ENCODE results near the gene EVX1.

DNA sequence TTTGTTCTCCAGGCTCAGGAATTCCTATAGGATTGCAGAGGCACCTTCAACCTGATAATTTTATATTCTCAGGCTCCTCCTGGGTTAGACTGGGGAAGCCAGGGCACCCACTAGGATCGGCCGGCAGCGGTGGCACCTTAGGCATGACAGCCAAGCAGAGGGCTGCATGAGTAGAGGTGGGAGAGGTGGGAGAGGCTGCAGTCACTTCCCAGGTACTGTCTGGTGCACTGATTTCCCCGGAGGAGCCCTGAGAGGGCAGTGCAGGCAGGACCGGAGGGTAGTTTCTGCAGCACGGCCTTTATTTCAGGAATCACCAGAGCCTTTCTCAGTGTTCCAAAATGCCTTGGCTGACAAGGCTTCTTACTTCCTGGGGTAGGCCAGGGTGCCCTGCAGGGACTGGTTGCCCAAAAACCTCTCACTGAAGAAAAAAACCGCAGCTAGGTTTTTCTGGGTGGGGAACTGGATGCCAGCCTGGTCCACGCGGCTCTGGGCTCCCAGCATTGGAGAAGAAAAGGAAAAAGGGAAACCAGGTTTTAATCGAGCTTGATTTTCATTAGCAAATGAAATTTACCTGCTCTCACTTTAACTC, 39.1 kb upstream of the EVX1 start:
- TF ChIP-seq, protein P1, sequence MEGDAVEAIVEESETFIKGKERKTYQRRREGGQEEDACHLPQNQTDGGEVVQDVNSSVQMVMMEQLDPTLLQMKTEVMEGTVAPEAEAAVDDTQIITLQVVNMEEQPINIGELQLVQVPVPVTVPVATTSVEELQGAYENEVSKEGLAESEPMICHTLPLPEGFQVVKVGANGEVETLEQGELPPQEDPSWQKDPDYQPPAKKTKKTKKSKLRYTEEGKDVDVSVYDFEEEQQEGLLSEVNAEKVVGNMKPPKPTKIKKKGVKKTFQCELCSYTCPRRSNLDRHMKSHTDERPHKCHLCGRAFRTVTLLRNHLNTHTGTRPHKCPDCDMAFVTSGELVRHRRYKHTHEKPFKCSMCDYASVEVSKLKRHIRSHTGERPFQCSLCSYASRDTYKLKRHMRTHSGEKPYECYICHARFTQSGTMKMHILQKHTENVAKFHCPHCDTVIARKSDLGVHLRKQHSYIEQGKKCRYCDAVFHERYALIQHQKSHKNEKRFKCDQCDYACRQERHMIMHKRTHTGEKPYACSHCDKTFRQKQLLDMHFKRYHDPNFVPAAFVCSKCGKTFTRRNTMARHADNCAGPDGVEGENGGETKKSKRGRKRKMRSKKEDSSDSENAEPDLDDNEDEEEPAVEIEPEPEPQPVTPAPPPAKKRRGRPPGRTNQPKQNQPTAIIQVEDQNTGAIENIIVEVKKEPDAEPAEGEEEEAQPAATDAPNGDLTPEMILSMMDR (IDR thresholded peaks at IDR 0.05) = no peak
- no peak for TF ChIP-seq POLR2A (IDR thresholded peaks at IDR 0.05)

Data from body of pancreas (tissue), 4 donors.